ENCODE data around the gene ABHD10.

Gene ABHD10

GRCh38 chr3:111936967-111937366 lies 41.9 kb upstream of the ABHD10 start:
- no peaks in the 10 kb centered on the region for H3K79me2 ChIP-seq (ENCODE audit: insufficient read depth, low read depth)
- H3K27me3 ChIP-seq (ENCODE audit: insufficient read depth, low read depth): no peaks in the 10 kb centered on the region
- TF ChIP-seq, protein P1, sequence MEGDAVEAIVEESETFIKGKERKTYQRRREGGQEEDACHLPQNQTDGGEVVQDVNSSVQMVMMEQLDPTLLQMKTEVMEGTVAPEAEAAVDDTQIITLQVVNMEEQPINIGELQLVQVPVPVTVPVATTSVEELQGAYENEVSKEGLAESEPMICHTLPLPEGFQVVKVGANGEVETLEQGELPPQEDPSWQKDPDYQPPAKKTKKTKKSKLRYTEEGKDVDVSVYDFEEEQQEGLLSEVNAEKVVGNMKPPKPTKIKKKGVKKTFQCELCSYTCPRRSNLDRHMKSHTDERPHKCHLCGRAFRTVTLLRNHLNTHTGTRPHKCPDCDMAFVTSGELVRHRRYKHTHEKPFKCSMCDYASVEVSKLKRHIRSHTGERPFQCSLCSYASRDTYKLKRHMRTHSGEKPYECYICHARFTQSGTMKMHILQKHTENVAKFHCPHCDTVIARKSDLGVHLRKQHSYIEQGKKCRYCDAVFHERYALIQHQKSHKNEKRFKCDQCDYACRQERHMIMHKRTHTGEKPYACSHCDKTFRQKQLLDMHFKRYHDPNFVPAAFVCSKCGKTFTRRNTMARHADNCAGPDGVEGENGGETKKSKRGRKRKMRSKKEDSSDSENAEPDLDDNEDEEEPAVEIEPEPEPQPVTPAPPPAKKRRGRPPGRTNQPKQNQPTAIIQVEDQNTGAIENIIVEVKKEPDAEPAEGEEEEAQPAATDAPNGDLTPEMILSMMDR (conservative IDR thresholded peaks at IDR 0.05; ENCODE audit: low read depth, low read length): no peak
- H4K20me1 ChIP-seq (ENCODE audit: insufficient read depth): no peaks in the 10 kb centered on the region
- H2AFZ ChIP-seq (ENCODE audit: low read depth): no peak overlapping the region
- H3K27ac ChIP-seq: no peak overlapping the region
- H3K4me1 ChIP-seq (ENCODE audit: low read depth, poor library complexity, severe bottlenecking): no peaks in the 10 kb centered on the region
- H3K9ac ChIP-seq: no peak overlapping the region
- no peaks in the 10 kb centered on the region for H3K36me3 ChIP-seq (ENCODE audit: insufficient read depth)
- no peak overlapping the region for H3K4me3 ChIP-seq (IDR thresholded peaks at IDR 0.05; ENCODE audit: insufficient read depth, low read depth, low read length)
- H3K4me2 ChIP-seq: no peak overlapping the region

- no peak overlapping the region for H2AFZ ChIP-seq (ENCODE audit: low read depth)
- no peaks in the 10 kb centered on the region for H4K20me1 ChIP-seq (ENCODE audit: insufficient read depth)
- TF ChIP-seq, protein P1 (conservative IDR thresholded peaks at IDR 0.05; ENCODE audit: low read depth, low read length): no peak
- no peaks in the 10 kb centered on the region for H3K27me3 ChIP-seq (ENCODE audit: insufficient read depth, low read depth)
- H3K27ac ChIP-seq: no peak overlapping the region
- no peak overlapping the region for H3K4me3 ChIP-seq (IDR thresholded peaks at IDR 0.05; ENCODE audit: insufficient read depth, low read depth, low read length)
- no peaks in the 10 kb centered on the region for H3K36me3 ChIP-seq (ENCODE audit: insufficient read depth)
- H3K4me2 ChIP-seq: no peak overlapping the region
- no peaks in the 10 kb centered on the region for H3K4me1 ChIP-seq (ENCODE audit: low read depth, poor library complexity, severe bottlenecking)
- H3K79me2 ChIP-seq (ENCODE audit: insufficient read depth, low read depth): no peaks in the 10 kb centered on the region
- H3K9ac ChIP-seq: no peak overlapping the region
These were observed 41.0 kb upstream of the ABHD10 start for GRCh38 chr3:111937871-111938270.

DNA sequence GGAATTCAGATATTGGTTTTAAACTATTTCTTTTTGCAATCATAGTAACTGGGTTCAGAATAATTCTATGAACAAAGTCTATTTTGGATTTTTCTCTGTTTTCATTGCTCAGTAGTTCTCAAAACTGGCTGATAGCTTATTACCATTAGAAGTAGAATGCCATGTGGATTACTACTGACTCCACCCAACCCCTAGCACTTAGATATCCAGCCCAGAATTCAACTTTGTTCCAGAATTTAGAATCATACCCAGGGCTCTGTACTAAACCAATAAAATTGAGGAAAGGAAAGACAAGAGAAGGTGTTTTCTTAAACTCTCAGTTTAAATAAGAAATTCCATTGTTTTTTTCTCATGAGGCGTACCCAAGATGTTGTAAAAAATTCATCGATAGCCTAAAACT lies 39.0 kb upstream of the ABHD10 start:
- H3K4me3 ChIP-seq (IDR thresholded peaks at IDR 0.05; ENCODE audit: insufficient read depth, low read depth, low read length): no peak overlapping the region
- H4K20me1 ChIP-seq (ENCODE audit: insufficient read depth): no peaks in the 10 kb centered on the region
- H2AFZ ChIP-seq (ENCODE audit: low read depth): no peak overlapping the region
- H3K27ac ChIP-seq: no peak overlapping the region
- H3K4me2 ChIP-seq: no peak overlapping the region
- no peaks in the 10 kb centered on the region for H3K36me3 ChIP-seq (ENCODE audit: insufficient read depth)
- TF ChIP-seq, protein P1 (conservative IDR thresholded peaks at IDR 0.05; ENCODE audit: low read depth, low read length): no peak
- H3K4me1 ChIP-seq (ENCODE audit: low read depth, poor library complexity, severe bottlenecking): no peaks in the 10 kb centered on the region
- no peak overlapping the region for H3K9ac ChIP-seq
- H3K79me2 ChIP-seq (ENCODE audit: insufficient read depth, low read depth): no peaks in the 10 kb centered on the region
- H3K27me3 ChIP-seq (ENCODE audit: insufficient read depth, low read depth): no peaks in the 10 kb centered on the region

- no peaks in the 10 kb centered on the region for H3K4me1 ChIP-seq (ENCODE audit: low read depth, poor library complexity, severe bottlenecking)
- no peaks in the 10 kb centered on the region for H3K79me2 ChIP-seq (ENCODE audit: insufficient read depth, low read depth)
- H3K27me3 ChIP-seq (ENCODE audit: insufficient read depth, low read depth): no peaks in the 10 kb centered on the region
- no peak overlapping the region for H3K4me2 ChIP-seq
- TF ChIP-seq, protein P1 (conservative IDR thresholded peaks at IDR 0.05; ENCODE audit: low read depth, low read length): no peak
- H3K36me3 ChIP-seq (ENCODE audit: insufficient read depth): no peaks in the 10 kb centered on the region
- no peak overlapping the region for H3K4me3 ChIP-seq (IDR thresholded peaks at IDR 0.05; ENCODE audit: insufficient read depth, low read depth, low read length)
- no peak overlapping the region for H2AFZ ChIP-seq (ENCODE audit: low read depth)
- H3K9ac ChIP-seq: no peak overlapping the region
- no peak overlapping the region for H3K27ac ChIP-seq
- no peaks in the 10 kb centered on the region for H4K20me1 ChIP-seq (ENCODE audit: insufficient read depth)
These were observed 35.3 kb upstream of the ABHD10 start for GRCh38 chr3:111943533-111943932.

All from KMS-11 (cell line).